Thyroid gland (tissue), 4 donors: Measurements from ENCODE around the gene TWF2. TPM values are rescaled to one million over a fixed set of nuclear protein-coding genes. Genes with fewer than 3 reads are reported as not detected.

ENCODE experiments used
- DNase-seq, 2 donors: peaks; one replicate each; pipeline ENCODE4 v3.0.0-alpha.2; 2019
- H3K27ac ChIP-seq, 3 donors: fragments of 200-600 bp; sonication (generic); 1 replicate in 2 of 3; 2 replicates in 1 of 3; pipeline ENCODE4 v1.5.1; 2016 to 2019; ENCODE audit warnings: mild to moderate bottlenecking in 1 of 3, moderate library complexity in 1 of 3
- H3K27me3 ChIP-seq: fragments of 200-600 bp; sonication (generic); one replicate; pipeline ENCODE4 v1.5.1; 2019
- H3K36me3 ChIP-seq, 2 donors: fragments of 200-600 bp; sonication (generic); one replicate each; pipeline ENCODE4 v1.5.1; 2016 to 2019
- H3K4me1 ChIP-seq, 2 donors: fragments of 200-600 bp; sonication (generic); one replicate each; pipeline ENCODE4 v1.5.1; 2017 to 2019
- H3K4me3 ChIP-seq, 3 donors: fragments of 200-600 bp; sonication (generic); replicated peaks in 1 of 3; 1 replicate in 2 of 3; 2 replicates in 1 of 3; pipeline ENCODE4 v1.5.1; 2016; ENCODE audit warnings: mild to moderate bottlenecking in 1 of 3
- H3K9me3 ChIP-seq: fragments of 200-600 bp; sonication (generic); one replicate; pipeline ENCODE4 v1.5.1; 2017
- POLR2A ChIP-seq, 2 donors: fragments of 450-650 bp; IDR thresholded peaks; one replicate each; pipeline ENCODE4 v1.6.1; 2017; ENCODE audit warnings: antibody characterized with exemption in 2 of 2, mild to moderate bottlenecking in 2 of 2, moderate library complexity in 1 of 2
- WGBS, 2 donors: methylation state at CpG; one replicate each; pipeline ENCODE4 v1.1.5; 2017; 5-methylcytosine and 5-hydroxymethylcytosine counted together
- intact Hi-C: fragments of 100-400 bp; cut with DNase I; formaldehyde crosslinking; loops from one replicate; pipeline ENCODE4 v1.15.1; 2023
- total RNA-seq, 4 donors: library from RNA; depleted of rRNA; stranded (reverse); fragments of >200 nt; gene quantifications; one replicate each; pipeline ENCODE4 v1.2.3, GENCODE V29; 2016
- TF ChIP-seq, protein P1 (sequence below), 6 experiments: fragments of 200-600 bp in 3 of 6; fragments of 450-650 bp in 3 of 6; sonication (generic) in 3 of 6; IDR thresholded peaks; one replicate each; pipeline ENCODE4 v1.5.1; 2016 to 2019; ENCODE audit warnings: antibody characterized with exemption in 6 of 6, mild to moderate bottlenecking in 2 of 6, inconsistent platforms in 1 of 6, moderate library complexity in 1 of 6

Gene TWF2
- total RNA-seq, 4 donors from 2014 or later: 28.3 to 61.1 (median 50.4) TPM

DNA sequence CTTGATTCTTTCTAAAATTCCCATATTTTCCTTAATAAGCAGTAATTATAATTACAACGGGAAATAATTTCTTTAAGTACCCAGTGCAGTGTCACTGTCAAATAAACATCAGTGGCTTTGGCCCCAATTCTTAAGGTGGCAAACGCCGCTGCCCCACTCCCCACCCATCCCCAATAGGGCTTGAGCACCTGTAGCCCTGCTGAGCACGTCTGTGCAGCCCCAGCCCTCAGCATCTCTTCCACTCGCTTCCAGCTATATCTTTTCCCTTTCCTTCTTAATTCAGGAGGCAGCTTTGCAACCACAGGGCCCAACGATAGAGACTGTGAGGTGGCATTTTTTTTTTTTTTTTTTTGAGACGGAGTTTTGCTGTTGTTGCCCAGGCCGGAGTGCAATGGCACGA, 15.7 kb upstream of the TWF2 start:
- TF ChIP-seq, protein P1, sequence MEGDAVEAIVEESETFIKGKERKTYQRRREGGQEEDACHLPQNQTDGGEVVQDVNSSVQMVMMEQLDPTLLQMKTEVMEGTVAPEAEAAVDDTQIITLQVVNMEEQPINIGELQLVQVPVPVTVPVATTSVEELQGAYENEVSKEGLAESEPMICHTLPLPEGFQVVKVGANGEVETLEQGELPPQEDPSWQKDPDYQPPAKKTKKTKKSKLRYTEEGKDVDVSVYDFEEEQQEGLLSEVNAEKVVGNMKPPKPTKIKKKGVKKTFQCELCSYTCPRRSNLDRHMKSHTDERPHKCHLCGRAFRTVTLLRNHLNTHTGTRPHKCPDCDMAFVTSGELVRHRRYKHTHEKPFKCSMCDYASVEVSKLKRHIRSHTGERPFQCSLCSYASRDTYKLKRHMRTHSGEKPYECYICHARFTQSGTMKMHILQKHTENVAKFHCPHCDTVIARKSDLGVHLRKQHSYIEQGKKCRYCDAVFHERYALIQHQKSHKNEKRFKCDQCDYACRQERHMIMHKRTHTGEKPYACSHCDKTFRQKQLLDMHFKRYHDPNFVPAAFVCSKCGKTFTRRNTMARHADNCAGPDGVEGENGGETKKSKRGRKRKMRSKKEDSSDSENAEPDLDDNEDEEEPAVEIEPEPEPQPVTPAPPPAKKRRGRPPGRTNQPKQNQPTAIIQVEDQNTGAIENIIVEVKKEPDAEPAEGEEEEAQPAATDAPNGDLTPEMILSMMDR (IDR thresholded peaks at IDR 0.05): no peak
- TF ChIP-seq POLR2A (IDR thresholded peaks at IDR 0.05): no peak
- no peak overlapping the region for H3K27ac ChIP-seq

GRCh38 chr3:52253314-52254304, 14.7 kb upstream of the TWF2 start:
- no peak for TF ChIP-seq POLR2A (IDR thresholded peaks at IDR 0.05)
- TF ChIP-seq, protein P1 (IDR thresholded peaks at IDR 0.05): no peak
- Histone ChIP-seq H3K27me3 (no peaks in the 10 kb centered on the region), H3K27ac (peak overlapping the region in 1 of 3 donors; percentile 23), H3K4me1 (peaks cover 0 to 14% of the 10 kb centered on the region in 2 donors), H3K36me3 (peaks cover 63% of the 10 kb centered on the region in 2 donors), H3K9me3 (no peaks in the 10 kb centered on the region), H3K4me3 (no peak overlapping the region)
- WGBS, 2 donors: 75 to 96% methylated on average over 7 to 12 of the region's 12 CpGs
- no peak for DNase-seq
- intact Hi-C loops: no loop called here

More for the DNA sequence above, 15.7 kb upstream of the TWF2 start:
- H3K36me3 ChIP-seq: peaks cover 73% of the 10 kb centered on the region in 2 donors
- peaks cover 0 to 4% of the 10 kb centered on the region in 2 donors for H3K4me1 ChIP-seq
- H3K9me3 ChIP-seq: no peaks in the 10 kb centered on the region
- no peaks in the 10 kb centered on the region for H3K27me3 ChIP-seq
- intact Hi-C loops: no loop called here
- no peak for DNase-seq
- H3K4me3 ChIP-seq: no peak overlapping the region
- 88 to 89% methylated on average over 9 of the region's 9 CpGs for WGBS, 2 donors

DNA sequence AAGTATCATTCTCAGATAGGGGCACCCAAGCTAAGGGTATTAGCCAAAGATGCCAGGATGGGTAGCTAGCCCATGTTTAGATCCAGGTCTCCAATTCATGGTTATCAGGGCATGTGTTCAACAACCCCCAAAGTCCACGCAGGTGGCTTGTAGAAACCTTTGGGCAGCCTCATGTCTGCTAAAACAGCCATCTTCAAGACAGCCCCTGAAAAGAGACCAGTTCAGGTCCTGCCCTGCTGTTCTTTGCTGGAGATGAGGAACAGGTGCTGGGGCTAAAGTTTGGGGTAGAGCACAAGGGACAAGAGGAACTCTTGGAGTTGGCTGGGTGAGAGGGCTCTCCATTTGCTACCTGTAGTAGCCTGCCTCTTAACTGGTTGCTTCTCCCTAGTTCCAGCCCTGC, 11.2 kb upstream of the TWF2 start:
- Histone ChIP-seq H3K9me3 (no peaks in the 10 kb centered on the region), H3K36me3 (peaks cover 28% of the 10 kb centered on the region in 2 donors), H3K4me3 (no peak overlapping the region), H3K27ac (no peak overlapping the region), H3K27me3 (no peaks in the 10 kb centered on the region), H3K4me1 (peaks cover 5 to 27% of the 10 kb centered on the region in 2 donors)
- no peak for DNase-seq
- 93 to 100% methylated on average over 1 of the region's 1 CpG for whole genome bisulfite sequencing, 2 donors
- no peak for TF ChIP-seq POLR2A (IDR thresholded peaks at IDR 0.05)
- TF ChIP-seq, protein P1 (IDR thresholded peaks at IDR 0.05): no peak
- intact Hi-C loops: no loop called here

- no peak for DNase-seq
- intact Hi-C loops: no loop called here
- 85 to 91% methylated on average over 3 to 6 of the region's 6 CpGs for WGBS, 2 donors
- Histone ChIP-seq H3K4me3 (no peak overlapping the region), H3K36me3 (peaks cover 24 to 26% of the 10 kb centered on the region in 2 donors), H3K4me1 (peaks cover 5 to 32% of the 10 kb centered on the region in 2 donors), H3K27me3 (no peaks in the 10 kb centered on the region), H3K9me3 (no peaks in the 10 kb centered on the region), H3K27ac (no peak overlapping the region)
- TF ChIP-seq, protein P1 (IDR thresholded peaks at IDR 0.05): no peak
- TF ChIP-seq POLR2A (IDR thresholded peaks at IDR 0.05): no peak
Measured at GRCh38 chr3:52249683-52250082, 10.7 kb upstream of the TWF2 start.
